GM13976 (cell line): ENCODE data around the gene ITIH5.

Source experiments
- DNase-seq: peaks from one replicate; pipeline ENCODE4 v3.0.0; 2012; ENCODE audit warnings: low spot score
- CTCF ChIP-seq: IDR thresholded peaks from 2 replicates; pipeline ENCODE4 v1.5.1; 2012; ENCODE audit warnings: borderline replicate concordance, mild to moderate bottlenecking; ENCODE audit not compliant: insufficient read depth; ENCODE audit errors: extremely low read depth, missing control alignments, control extremely low read depth
- in situ Hi-C: fragments of 300-500 bp; cut with MboI; formaldehyde crosslinking; loops from one replicate; pipeline ENCODE4 v1.12.0; 2022; ENCODE audit warnings: low sequenced_read_pairs, mixed read lengths, inconsistent platforms; ENCODE audit not compliant: unreplicated experiment

Gene ITIH5

GRCh38 chr10:7706534-7707073, 39.8 kb upstream of the ITIH5 start:
- in situ Hi-C loops, result no loop called here
- TF ChIP-seq CTCF, result no peak
- DNase-seq, result no peak

GRCh38 chr10:7705341-7705740, 38.6 kb upstream of the ITIH5 start:
- in situ Hi-C loops, result no loop called here
- DNase-seq, result no peak
- TF ChIP-seq CTCF, result no peak

- no peak for DNase-seq
- in situ Hi-C loops, result no loop called here
- TF ChIP-seq CTCF, result no peak
Measured at GRCh38 chr10:7704071-7705016, 37.6 kb upstream of the ITIH5 start.

- no peak for DNase-seq
- in situ Hi-C loops, result no loop called here
- TF ChIP-seq CTCF, result no peak
Measured at GRCh38 chr10:7703140-7703539, 36.4 kb upstream of the ITIH5 start, which contains the start of gene ITIH2. TSS of gene ITIH2 (plus strand) at chr10:7703316. CDS start at chr10:7703435, 119 bp downstream.

GRCh38 chr10:7702288-7702812, 35.6 kb upstream of the ITIH5 start:
- no peak for TF ChIP-seq CTCF
- DNase-seq, result no peak
- in situ Hi-C loops, result no loop called here

- no peak for DNase-seq
- TF ChIP-seq CTCF, result no peak
- in situ Hi-C loops, result no loop called here
Measured at GRCh38 chr10:7701158-7701742, 34.5 kb upstream of the ITIH5 start.
